AG09319 (cell line): ENCODE measurements around the gene ADGRD2.

Experiments
- DNase-seq: peaks from one replicate; pipeline ENCODE4 v3.0.0-alpha.2; 2010; ENCODE audit warnings: low read depth; ENCODE audit errors: extremely low read depth
- CTCF ChIP-seq: IDR thresholded peaks from 2 replicates; pipeline ENCODE4 v1.5.1; 2011; ENCODE audit warnings: low read depth, mild to moderate bottlenecking, inconsistent platforms, low read length, moderate library complexity

The ADGRD2 gene

GRCh38 chr9:124517600-124517999, 67.3 kb downstream of the ADGRD2 start:
- TF ChIP-seq CTCF = no peak
- no peak for DNase-seq

GRCh38 chr9:124518116-124518515, 67.9 kb downstream of the ADGRD2 start:
- DNase-seq = no peak
- no peak for TF ChIP-seq CTCF

- TF ChIP-seq CTCF = no peak
- no peak for DNase-seq
These were observed 70.0 kb downstream of the ADGRD2 start for GRCh38 chr9:124520206-124520596.

GRCh38 chr9:124521142-124521541, 70.9 kb downstream of the ADGRD2 start:
- no peak for DNase-seq
- TF ChIP-seq CTCF = no peak

GRCh38 chr9:124522121-124523098, 72.2 kb downstream of the ADGRD2 start:
- no peak for TF ChIP-seq CTCF
- no peak for DNase-seq

- no peak for TF ChIP-seq CTCF
- DNase-seq = no peak
These were observed 75.9 kb downstream of the ADGRD2 start for GRCh38 chr9:124526174-124526573.

- no peak for TF ChIP-seq CTCF
- no peak for DNase-seq
These were observed 77.5 kb downstream of the ADGRD2 start for GRCh38 chr9:124527781-124528180.
